OCI-LY1 (cell line): ENCODE measurements around the gene PRKCZ.

Experiments used
- H2AFZ ChIP-seq: fragments of 200-600 bp; sonication (generic), shearing (Covaris generic); 2 replicates; pipeline ENCODE4 v1.6.0; 2014; ENCODE audit warnings: antibody characterized with exemption, mild to moderate bottlenecking, low read length
- H3F3A ChIP-seq: fragments of 200-600 bp; sonication (generic), shearing (Covaris generic); 2 replicates; pipeline ENCODE4 v1.6.0; 2014; ENCODE audit warnings: mild to moderate bottlenecking, antibody characterized with exemption, low read length, moderate library complexity; ENCODE audit not compliant: insufficient read depth
- H3K27ac ChIP-seq: fragments of 200-600 bp; sonication (generic); 2 replicates; pipeline ENCODE4 v1.5.1; 2014; ENCODE audit warnings: low read length, mixed run types, mild to moderate bottlenecking, low read depth; ENCODE audit not compliant: poor library complexity, severe bottlenecking
- H3K27me3 ChIP-seq: fragments of 200-600 bp; sonication (generic); 2 replicates; pipeline ENCODE4 v1.6.0; 2014; ENCODE audit warnings: antibody characterized with exemption, mild to moderate bottlenecking, low read length, moderate library complexity; ENCODE audit not compliant: insufficient read depth
- H3K36me3 ChIP-seq: fragments of 200-600 bp; sonication (generic); 2 replicates; pipeline ENCODE4 v1.6.1; 2014; ENCODE audit warnings: mild to moderate bottlenecking, antibody characterized with exemption, low read length, moderate library complexity, mixed read lengths; ENCODE audit not compliant: insufficient read depth
- H3K4me1 ChIP-seq: fragments of 200-600 bp; sonication (generic); 2 replicates; pipeline ENCODE4 v1.5.1; 2014; ENCODE audit warnings: mild to moderate bottlenecking, low read length, moderate library complexity; ENCODE audit not compliant: insufficient read depth, severe bottlenecking
- H3K4me2 ChIP-seq: fragments of 200-600 bp; sonication (generic), shearing (Covaris generic); 2 replicates; pipeline ENCODE4 v1.6.1; 2014; ENCODE audit warnings: low read length
- H3K4me3 ChIP-seq: fragments of 200-600 bp; sonication (generic); 2 replicates; pipeline ENCODE4 v1.5.1; 2014; ENCODE audit warnings: low read length, low read depth, mild to moderate bottlenecking, mixed read lengths; ENCODE audit not compliant: poor library complexity, severe bottlenecking
- H3K79me2 ChIP-seq: fragments of 200-600 bp; shearing (Covaris generic); 2 replicates; pipeline ENCODE4 v1.6.1; 2016; ENCODE audit warnings: mixed run types, low read length, mixed read lengths; ENCODE audit not compliant: insufficient read depth
- H3K9ac ChIP-seq: fragments of 200-600 bp; sonication (generic), shearing (Covaris generic); 2 replicates; pipeline ENCODE4 v1.6.1; 2014; ENCODE audit warnings: mild to moderate bottlenecking, low read length, mixed read lengths
- H3K9me2 ChIP-seq: fragments of 200-600 bp; sonication (generic), shearing (Covaris generic); 2 replicates; pipeline ENCODE4 v1.6.1; 2014; ENCODE audit warnings: low read depth, mild to moderate bottlenecking, low read length, mixed read lengths
- H3K9me3 ChIP-seq: fragments of 200-600 bp; shearing (Covaris generic); 2 replicates; pipeline ENCODE4 v1.6.1; 2014; ENCODE audit warnings: low read length, mixed read lengths
- H4K20me1 ChIP-seq: fragments of 200-600 bp; sonication (generic), shearing (Covaris generic); 2 replicates; pipeline ENCODE4 v1.6.0; 2016; ENCODE audit warnings: mild to moderate bottlenecking, low read length; ENCODE audit not compliant: insufficient read depth
- CTCF ChIP-seq: fragments of 200-600 bp; sonication (generic), shearing (Covaris generic); IDR thresholded peaks from 2 replicates; pipeline ENCODE4 v1.5.1; 2017; ENCODE audit warnings: mild to moderate bottlenecking, antibody characterized with exemption, low read length, moderate library complexity, mixed read lengths
- EZH2 ChIP-seq: fragments of 200-600 bp; sonication (generic), shearing (Covaris generic); IDR thresholded peaks from 2 replicates; pipeline ENCODE4 v1.8.0; 2017; ENCODE audit warnings: borderline replicate concordance, mixed run types, mild to moderate bottlenecking, antibody characterized with exemption, low read length, moderate library complexity, mixed read lengths

PRKCZ gene

DNA sequence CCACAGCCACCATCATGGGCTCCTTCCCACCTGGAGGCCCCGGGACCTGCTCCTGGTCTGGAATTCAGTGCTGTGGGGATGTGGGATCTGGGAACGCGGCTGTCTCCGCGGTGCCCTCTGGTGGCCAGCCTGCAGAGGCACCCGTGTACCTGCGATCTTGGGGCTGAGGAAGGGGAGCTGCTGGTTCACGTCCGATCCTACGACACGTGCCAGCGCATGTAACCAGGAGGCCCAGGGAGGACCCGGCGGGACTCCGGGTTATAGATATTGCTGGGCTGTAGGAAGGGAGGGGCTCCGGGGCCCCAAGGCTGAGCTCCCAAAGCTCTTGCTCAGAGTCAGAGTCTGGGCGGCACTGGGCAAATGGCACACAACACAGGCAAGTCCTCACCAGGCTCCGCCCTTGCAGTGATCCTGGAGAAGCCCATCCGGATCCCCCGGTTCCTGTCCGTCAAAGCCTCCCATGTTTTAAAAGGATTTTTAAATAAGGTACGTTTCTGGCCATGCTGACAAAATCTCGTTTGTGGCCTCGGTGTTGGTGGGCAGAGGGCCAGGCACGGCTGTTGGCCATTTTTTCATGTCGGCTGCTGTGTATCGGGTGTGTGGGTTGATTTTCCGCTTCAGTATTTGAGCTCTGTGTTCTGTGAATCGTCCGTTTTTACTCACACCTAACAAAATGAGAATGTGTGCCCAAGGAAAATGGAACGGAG is 124.3 kb downstream of the PRKCZ start:
- Histone ChIP-seq H4K20me1 (no peaks in the 10 kb centered on the region), H3K9ac (no peak overlapping the region), H3K36me3 (no peaks in the 10 kb centered on the region), H3K9me2 (no peaks in the 10 kb centered on the region), H3K27ac (no peak overlapping the region), H3K9me3 (no peaks in the 10 kb centered on the region), H3K4me3 (no peak overlapping the region), H3K4me2 (no peak overlapping the region), H2AFZ (no peak overlapping the region), H3F3A (no peaks in the 10 kb centered on the region), H3K27me3 (no peaks in the 10 kb centered on the region; the same call in 1 of the 2 replicates), H3K79me2 (no peaks in the 10 kb centered on the region), H3K4me1 (no peaks in the 10 kb centered on the region)
- TF ChIP-seq CTCF: peak; percentile 84
- no peak for TF ChIP-seq EZH2

DNA sequence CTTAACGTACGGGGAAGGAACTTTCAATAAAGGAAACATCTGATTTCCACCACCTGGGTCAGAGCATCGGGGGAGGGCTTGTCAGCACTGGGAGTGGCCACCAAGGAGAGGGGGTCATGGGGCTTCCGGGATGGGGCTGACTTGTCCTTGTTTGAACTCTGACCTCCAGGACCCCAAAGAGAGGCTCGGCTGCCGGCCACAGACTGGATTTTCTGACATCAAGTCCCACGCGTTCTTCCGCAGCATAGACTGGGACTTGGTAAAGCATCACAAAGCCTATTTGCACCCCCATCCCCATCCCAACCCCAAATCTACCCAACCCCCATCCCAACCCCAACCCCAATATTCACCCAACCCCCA is 124.8 kb downstream of the PRKCZ start:
- Histone ChIP-seq H3K9ac (no peak overlapping the region), H3K4me2 (no peak overlapping the region), H3K4me1 (no peaks in the 10 kb centered on the region), H4K20me1 (no peaks in the 10 kb centered on the region), H3K36me3 (no peaks in the 10 kb centered on the region), H3K79me2 (no peaks in the 10 kb centered on the region), H3K4me3 (no peak overlapping the region), H3K9me2 (no peaks in the 10 kb centered on the region), H2AFZ (no peak overlapping the region), H3K27me3 (no peaks in the 10 kb centered on the region; the same call in 1 of the 2 replicates), H3K27ac (no peak overlapping the region), H3F3A (no peaks in the 10 kb centered on the region), H3K9me3 (no peaks in the 10 kb centered on the region)
- TF ChIP-seq CTCF: no peak

GRCh38 chr1:2175681-2176454 is 125.7 kb downstream of the PRKCZ start:
- Histone ChIP-seq H3K36me3 (no peaks in the 10 kb centered on the region), H2AFZ (no peak overlapping the region), H3K9me3 (no peaks in the 10 kb centered on the region), H3K4me3 (no peak overlapping the region), H3K9ac (no peak overlapping the region), H3K79me2 (no peaks in the 10 kb centered on the region), H4K20me1 (no peaks in the 10 kb centered on the region), H3K27ac (no peak overlapping the region), H3F3A (no peaks in the 10 kb centered on the region), H3K9me2 (no peaks in the 10 kb centered on the region), H3K27me3 (no peaks in the 10 kb centered on the region; the same call in 1 of the 2 replicates), H3K4me2 (no peak overlapping the region), H3K4me1 (no peaks in the 10 kb centered on the region)
- TF ChIP-seq EZH2: no peak
- no peak for TF ChIP-seq CTCF
